Activated naive CD8-positive, alpha-beta T cell treated with anti-CD3 and anti-CD28 coated beads, Interleukin-2, amount 50 U/mL, for 16 hours (primary cell): Measurements from ENCODE around the gene LRRFIP1.
A peak's percentile ranks its signal among the peaks of the same experiment; 100 is the strongest.
"Not testable (repeated sequence)": the region's sequence is repeated elsewhere in the genome, so short reads cannot be mapped to it uniquely, and the experiment has no call there.

ENCODE experiments used
- DNase-seq: peaks from one replicate; pipeline ENCODE4 v3.0.0-alpha.2; 2020; ENCODE audit warnings: low read depth, low spot score

The LRRFIP1 gene, protein sequence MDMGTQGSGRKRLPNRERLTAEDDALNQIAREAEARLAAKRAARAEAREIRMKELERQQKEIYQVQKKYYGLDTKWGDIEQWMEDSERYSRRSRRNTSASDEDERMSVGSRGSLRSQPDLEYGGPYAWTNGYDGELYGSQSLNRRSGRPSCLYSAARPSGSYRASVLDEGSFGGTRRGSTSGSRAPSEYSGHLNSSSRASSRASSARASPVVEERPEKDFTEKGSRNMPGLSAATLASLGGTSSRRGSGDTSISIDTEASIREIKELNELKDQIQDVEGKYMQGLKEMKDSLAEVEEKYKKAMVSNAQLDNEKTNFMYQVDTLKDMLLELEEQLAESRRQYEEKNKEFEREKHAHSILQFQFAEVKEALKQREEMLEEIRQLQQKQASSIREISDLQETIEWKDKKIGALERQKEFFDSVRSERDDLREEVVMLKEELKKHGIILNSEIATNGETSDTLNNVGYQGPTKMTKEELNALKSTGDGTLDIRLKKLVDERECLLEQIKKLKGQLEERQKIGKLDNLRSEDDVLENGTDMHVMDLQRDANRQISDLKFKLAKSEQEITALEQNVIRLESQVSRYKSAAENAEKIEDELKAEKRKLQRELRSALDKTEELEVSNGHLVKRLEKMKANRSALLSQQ

DNA sequence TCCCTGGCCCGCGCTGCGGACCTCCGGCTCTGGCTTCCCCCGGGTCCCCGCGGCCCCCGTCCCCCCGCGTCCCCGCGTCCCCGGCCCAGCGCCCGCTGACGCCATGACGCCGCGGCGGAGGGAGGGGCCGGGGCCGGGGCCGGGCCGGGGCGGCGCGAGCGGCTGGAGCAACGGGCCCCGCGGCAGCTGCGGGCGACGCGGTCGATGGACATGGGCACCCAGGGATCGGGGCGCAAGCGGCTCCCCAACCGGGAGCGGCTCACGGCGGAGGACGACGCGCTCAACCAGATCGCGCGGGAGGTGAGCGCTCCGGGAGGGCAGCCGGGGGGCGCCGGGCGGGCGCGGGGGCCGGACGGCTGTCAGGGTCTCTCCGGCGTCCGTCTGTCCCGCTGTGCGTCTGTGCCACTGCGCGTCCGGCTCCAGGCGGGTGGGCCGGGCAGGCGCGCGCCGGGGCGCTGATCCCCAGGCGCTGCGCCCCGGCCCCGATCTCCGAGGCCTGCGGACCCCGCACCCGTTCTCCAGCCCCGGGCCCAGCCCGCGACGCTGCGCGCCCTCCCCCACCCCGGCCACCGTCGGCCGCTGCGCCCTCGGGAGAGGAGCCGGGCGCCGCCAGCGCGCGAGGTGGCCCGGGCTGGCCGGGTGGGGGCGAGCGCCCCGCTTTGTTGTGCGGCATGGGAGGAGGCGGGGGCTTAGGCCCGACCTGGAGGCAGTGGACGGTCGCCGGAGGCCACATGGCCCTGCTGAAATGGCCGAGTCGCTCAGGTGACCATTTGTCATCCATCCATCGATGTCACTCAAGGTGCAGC is at the start of gene LRRFIP1:
Gene LRRFIP1 (plus strand): TSS at position 147 of the 806 bp plus-strand sequence. CDS start 58 bp downstream, at position 205.
- DNase-seq = no peak

DNA sequence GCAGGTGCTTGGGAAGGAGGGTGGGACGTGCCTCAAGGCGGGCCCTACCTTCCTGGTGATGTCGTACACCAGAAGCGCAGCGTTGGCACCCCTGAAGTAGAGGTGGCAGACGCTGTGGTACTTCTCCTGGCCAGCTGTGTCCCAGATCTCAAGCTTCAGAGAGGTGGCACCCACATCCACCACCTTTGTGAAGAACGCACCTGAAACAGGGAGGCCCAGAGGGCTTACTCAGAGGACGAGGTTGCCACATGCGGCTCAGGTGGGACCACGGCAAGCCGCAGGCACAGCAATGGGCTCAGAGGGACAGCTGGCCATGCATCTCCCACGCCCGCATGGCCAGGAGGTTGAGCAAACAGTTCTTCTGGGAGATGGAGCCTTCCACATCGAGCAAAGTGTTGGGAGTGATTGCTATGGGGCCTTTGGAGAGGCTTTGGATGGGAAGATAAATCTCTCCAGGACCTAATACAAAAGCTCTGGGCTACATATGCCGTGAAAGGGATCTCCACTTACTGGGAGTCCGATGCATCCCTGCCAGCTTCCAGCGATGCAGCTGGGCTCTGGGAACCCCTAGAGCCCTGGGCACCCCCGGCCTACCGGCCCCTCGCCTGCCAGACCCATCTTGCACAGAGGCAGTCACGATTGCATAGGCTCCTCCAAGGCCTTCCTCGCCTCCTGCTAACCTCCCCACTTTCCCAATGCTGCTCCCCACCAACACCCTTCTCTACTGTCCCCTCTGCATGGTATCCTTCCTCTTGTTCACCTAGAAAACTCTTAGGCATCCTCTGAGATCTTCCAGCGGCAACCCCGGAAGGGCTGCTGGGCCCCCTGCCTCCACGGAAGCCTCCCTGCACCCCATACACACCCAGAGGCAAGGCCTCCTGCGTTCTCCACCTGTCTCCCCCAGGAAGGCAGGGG is 49.2 kb upstream of the LRRFIP1 start:
- no peak for DNase-seq

DNA sequence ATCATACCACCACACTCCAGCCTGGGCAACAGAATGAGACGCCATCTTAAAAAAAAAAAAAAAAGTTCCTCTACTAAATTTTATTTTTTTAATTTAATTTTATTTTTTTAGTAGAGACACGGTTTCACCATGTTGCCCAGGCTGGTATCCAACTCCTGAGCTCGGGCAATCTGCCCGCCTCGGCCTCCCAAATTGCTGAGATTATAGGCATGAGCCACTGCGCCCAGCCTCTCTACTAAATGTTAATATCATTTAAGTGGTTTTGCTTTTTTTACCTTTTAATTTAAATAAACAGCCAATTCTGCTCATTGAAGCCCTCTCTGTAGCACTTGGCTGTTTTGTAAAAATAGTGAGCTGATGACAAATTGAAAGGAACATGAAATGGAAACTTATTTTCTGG is 46.1 kb upstream of the LRRFIP1 start:
- no peak for DNase-seq

- DNase-seq = peak; percentile 32
Measured at GRCh38 chr2:237581751-237582746, 45.3 kb upstream of the LRRFIP1 start.

- DNase-seq = no peak
Measured at GRCh38 chr2:237583385-237584295, 43.7 kb upstream of the LRRFIP1 start.

DNA sequence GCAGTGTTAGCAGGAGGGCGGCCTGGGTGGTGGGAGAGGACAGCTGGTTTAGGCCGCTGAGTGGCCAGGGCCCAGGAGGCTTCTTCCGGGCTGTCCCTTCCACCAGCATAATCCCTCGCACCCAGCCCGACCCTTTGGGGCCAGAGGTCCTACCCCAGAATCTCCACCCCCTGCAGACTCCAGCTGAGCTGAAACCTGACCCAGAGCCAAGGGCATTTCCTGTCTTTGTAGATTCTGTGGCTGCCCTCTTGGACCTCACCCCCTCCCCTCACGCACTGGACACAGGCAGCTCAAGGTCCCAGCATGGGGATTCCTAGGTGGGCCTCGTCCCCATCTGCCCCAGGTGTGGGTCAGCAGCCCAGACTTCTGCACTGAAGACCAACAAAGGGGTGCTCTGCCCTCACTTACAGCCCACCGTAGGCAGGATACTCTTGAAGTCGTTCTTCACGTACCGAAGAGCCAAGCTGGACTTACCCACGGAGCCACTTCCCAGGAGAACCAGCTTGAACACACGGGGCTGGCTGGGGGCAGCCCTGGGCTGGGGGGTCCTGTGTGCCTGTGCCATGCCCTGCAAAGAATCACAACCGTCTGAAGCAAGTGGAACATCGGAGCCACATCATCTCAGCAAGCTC is 41.7 kb upstream of the LRRFIP1 start:
- DNase-seq = no peak

DNA sequence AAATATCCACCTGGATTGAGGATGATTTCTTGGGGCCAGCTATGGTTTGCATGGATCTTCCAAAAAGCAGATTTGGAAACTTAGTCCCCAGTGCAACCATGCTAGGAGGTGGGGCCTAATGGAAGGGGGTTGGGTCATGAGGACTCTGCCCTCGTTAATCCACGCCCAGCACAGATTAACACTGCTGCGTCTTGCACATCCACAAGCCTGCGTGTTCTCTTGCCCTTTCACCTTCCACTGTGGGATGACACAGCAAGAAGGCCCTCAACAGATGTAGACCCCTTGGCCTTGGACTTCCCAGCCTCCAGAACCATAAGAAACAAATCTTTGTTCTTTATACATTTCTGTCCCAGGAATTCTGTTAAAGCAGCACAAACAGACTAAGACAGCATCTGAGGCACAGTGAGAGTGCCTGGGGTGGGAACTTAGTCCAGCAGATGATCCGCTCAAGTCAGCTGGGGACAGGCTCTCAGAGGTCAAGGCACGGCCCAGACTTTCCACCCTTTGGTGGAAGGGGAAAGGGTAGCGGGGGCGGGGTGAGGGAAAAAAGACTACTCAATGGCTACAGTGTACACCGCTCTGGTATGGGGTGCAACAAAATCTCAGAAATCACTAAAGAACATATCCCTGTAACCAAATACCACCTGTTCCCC is 39.2 kb upstream of the LRRFIP1 start:
- no peak for DNase-seq

GRCh38 chr2:237590272-237591140 is 36.9 kb upstream of the LRRFIP1 start, which contains the start of gene RAB17:
Gene RAB17, minus strand, starts transcription at chr2:237590734. Its CDS starts 4,580 bp downstream, at chr2:237586154.
- no peak for DNase-seq

GRCh38 chr2:237591141-237591881 is 36.1 kb upstream of the LRRFIP1 start:
- DNase-seq = no peak

DNA sequence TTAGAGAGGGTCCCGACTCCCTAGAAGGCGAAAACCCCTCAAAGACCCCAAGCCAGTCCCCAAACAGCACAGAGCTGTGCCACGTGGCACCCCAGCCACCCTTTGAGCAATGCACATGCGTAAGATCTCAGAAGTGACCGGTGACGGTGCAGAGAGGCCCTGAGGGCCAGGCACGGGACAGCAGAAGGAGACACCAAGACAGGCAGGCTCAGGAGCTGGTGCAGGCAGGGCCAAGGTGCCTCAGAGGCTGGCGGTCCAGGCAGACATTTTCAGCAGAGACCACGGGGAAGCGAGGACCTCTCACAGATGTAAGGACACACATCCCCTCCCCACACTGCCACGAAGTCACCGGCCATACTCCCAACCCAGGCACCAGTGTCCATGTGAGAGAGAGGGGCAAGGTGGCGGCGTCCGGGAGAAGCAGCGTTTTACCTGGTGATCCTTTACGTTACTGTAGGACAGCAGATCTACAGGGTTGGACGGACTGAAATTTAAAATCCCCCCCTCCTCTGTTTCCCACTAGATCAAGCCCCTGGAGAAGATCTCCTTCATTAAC is 34.9 kb upstream of the LRRFIP1 start:
- DNase-seq = no peak

- no peak for DNase-seq
Measured at GRCh38 chr2:237593036-237593435, 34.4 kb upstream of the LRRFIP1 start.

DNA sequence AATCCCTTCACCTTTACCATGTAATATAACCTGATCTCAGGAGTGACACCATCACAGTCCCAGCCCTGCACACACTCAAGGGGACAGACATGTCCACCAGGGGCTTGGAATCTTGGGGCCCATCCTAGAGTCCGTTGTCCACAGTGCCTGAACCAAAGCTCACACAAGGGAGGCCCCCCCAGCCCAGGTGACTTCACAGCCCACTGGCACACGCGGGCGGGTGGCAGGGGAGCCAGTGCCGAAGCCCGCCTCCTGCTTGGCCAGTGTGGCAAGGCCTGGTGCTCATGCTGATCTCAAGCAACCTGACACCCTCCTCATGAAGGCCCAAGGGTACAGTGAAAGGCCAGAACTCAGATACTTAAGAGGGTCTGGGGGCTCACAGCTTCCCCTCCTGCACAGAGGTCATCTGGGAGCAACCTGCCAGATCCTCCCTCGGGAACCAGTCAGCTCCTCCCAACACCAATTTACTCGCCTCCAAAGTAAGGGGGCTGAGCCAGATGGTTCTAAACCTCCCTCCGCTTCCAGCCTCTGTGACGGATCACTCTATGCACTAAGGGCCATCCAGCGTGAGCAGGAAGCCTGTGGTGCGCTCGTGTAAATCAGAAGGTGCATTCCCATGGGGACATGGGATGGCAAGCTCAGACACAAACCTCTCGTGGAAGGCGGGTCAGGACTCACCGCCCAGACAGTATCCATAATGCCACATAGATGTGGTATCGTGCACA is 33.6 kb upstream of the LRRFIP1 start:
- no peak for DNase-seq

DNA sequence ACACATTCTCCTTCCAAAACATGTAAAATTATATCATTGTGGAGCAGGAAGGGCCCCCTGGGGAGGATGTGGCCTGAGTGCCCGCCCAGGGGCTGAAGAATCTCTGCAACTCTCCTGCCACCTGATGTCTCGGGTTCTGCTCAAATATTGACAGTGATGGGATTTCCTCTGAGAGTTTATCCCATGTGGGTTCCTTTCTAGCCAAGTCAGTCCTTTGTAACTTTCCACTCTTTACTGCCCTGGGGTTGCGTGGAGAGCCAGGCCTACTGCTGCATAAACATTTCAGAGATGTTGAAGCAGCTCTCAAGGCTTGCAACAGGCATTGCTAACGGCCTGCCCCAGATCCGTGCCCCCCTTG is 32.9 kb upstream of the LRRFIP1 start:
- DNase-seq = no peak

- DNase-seq = not testable (repeated sequence)
Measured at GRCh38 chr2:237595829-237596519, 31.4 kb upstream of the LRRFIP1 start.
